Measurements from ENCODE around the gene KNDC1.
"Not testable (repeated sequence)": the region's sequence is repeated elsewhere in the genome, so short reads cannot be mapped to it uniquely, and the experiment has no call there.

KNDC1 gene

DNA sequence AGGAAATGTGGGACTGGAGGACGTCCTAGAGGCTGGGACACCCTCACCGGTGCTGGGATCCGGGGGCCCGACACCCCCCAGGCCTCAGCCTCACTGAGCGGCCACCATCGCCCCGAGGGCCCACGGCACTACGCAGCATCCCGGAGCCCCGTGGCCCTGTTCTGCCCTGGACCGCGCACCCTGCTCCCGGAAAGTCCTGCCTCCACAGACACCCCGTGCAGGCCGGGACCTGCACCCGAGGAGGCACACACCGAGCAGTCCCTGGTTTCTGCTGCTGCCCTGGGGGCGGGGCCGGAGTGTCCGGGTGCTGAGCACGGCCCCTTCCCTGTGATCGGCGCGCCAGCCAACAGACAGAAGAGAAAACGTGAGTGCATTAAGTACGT lies 18.1 kb upstream of the KNDC1 start:
- no peak for DNase-seq

DNA sequence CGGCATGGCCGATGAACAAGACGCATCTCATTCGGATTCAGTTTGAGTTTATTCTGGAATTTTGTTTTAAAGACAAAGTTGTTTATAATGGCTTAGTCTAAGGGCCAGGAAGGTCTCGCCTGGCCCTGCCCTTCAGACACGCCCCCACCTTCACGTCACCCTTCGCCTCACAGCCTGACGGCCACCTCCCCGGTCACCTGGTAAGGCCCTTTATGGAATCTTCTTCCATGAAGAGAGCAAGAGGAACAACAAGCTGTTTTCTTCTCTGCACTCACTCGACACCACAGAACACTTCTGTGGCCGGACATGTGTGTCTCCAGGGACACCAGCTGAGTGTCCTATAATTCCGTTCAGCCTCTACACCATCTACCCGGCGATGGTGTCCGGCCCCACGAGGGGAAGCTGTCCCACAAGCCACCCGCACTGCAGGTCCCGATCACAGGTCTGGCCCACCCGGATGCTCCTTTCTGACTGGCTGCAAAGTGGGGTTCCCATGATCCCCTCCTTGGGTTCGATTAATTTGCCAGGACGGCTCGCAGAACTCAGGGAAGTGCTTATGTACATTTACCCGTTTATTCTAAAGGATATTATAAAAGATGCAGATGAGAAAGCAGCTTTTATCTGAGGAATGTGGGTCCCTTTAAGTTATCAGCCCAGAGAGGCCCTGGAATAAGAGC lies 17.4 kb upstream of the KNDC1 start:
- no peak for DNase-seq

- DNase-seq, result no peak
Observed at GRCh38 chr10:133143200-133143533, 16.9 kb upstream of the KNDC1 start.

DNA sequence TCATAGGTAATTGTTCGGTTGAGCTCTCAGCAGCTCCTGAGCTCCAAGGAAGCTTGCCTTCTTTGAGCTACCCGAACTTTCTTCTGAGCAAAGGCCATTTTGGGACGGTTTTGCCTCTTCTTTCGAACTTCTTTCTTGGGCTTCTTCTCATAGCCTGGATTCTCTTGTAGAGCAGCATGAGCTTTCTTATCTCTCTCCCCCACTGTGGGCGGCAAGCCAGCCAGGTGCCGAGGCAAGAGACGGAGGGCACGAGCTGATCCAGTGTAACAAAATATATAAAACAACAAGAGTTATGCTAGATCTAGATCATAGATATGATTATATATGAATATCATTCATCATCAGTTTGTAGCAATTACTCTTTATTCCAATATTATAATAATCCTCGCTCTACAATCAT lies 16.5 kb upstream of the KNDC1 start:
- no peak for DNase-seq

DNA sequence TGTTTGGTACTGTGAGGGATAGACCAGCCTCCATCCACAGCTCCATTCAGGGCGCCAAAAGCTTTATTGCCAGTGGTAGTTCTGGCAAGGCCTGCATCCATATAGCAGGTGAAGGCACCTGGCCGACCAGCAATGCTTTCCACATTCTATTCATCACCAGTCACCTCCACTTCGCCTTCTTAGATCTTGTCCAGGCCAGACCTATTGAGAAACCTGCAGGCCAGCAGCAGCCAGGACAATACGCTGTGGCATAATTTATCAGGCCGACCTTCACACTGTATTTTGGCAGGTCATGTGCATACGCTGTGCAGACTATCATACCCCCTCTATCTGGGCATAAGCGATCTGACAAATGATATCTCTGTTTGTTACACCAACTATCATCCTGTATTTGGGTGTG lies 15.2 kb upstream of the KNDC1 start:
- no peak for DNase-seq

DNA sequence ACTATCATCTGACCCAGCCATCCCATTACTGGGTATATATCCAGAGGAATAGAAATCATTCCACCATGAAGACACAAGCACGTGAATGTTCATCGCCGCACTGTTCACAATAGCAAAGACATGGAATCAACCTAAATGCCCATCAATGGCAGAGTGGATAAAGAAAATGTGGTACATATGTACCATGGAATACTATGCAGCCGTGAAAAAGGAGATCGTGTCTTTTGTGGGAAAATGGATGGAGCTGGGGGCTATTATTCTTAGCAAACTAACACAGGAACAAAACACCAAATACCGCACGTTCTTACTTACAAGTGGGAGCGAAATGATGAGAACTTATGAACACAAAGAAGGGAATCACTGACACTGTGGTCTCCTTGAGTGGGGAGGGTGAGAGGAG lies 9.8 kb upstream of the KNDC1 start:
- DNase-seq, result no peak

GRCh38 chr10:133150656-133151055 lies 9.4 kb upstream of the KNDC1 start:
- no peak for DNase-seq

DNA sequence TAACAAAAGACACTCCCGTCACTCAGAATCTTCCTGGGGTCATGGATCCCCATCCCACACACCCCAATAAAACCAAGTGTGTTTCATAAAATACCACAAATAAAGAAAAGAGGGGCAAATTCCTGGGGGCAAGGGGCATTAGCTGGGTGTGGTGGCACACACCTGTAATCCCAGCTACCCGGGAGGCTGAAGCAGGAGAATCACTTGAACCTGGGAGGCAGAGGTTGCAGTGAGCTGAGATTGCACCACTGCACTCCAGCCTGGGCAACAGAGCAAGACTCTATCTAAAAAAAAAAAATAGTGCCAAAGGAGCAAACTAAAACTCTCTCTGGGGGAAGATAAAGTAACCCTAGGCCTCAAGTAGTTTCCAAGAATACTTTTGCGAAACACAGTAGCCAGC lies 8.9 kb upstream of the KNDC1 start:
- DNase-seq, result not testable (repeated sequence)

DNA sequence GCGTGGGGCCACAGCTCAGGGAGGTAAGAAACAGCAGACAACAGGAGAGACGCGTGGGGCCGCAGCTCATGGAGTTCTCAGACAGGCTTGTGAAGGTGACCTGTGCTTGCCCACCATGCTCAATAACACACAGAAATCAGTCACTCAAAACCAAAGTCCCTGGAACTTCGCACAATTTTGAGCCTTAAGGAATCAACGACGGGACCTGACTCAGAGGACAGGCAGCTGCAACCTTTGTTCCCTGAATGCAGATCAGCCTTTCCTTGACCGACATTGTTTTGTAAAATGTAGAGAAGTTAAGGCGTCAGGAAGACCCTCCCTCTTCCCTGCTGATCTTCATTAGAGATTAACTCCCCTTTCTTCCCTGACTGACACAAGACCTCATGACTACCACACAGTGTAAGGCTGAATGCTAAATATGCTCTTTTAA lies 8.5 kb upstream of the KNDC1 start:
- no peak for DNase-seq

- no peak for DNase-seq
Observed at GRCh38 chr10:133154411-133154810, 5.6 kb upstream of the KNDC1 start.

- no peak for DNase-seq
Observed at GRCh38 chr10:133154996-133155778, 4.8 kb upstream of the KNDC1 start.

DNA sequence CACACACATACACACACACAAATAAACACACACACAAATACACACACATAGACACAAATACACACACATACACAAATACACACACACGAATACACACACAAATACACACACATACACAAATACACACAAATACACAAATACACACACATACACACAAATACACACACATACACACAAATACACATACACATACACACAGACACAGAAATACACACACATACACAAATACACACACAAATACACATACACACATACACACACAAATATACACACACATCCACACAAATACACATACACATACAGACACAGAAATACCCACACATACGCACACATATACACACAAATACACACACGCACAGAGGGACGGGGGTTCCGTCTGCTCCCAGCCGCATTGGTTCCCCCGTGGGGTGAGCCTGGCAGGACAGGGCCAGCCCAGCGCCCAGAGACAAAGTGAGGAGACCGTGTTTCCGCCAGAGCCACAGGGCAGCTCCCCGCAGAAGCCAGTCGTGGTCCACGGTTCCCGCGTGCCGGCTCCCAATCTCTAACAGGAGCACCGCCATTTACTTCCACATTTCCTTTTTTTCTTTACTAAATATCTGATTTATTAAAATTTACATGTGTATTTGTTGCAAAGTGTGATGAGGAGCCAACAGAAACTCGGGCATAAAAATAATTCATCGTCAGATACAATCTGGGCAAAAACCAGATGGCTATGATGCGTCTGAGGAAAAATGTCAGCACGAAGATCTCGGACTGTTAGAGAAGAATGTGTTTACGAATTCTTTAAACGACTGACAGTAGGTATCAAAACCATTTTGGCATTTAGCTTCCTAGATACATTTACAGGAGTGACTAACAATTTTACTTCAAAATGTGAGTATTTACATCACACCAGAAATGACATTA lies 3.1 kb upstream of the KNDC1 start:
- no peak for DNase-seq

DNA sequence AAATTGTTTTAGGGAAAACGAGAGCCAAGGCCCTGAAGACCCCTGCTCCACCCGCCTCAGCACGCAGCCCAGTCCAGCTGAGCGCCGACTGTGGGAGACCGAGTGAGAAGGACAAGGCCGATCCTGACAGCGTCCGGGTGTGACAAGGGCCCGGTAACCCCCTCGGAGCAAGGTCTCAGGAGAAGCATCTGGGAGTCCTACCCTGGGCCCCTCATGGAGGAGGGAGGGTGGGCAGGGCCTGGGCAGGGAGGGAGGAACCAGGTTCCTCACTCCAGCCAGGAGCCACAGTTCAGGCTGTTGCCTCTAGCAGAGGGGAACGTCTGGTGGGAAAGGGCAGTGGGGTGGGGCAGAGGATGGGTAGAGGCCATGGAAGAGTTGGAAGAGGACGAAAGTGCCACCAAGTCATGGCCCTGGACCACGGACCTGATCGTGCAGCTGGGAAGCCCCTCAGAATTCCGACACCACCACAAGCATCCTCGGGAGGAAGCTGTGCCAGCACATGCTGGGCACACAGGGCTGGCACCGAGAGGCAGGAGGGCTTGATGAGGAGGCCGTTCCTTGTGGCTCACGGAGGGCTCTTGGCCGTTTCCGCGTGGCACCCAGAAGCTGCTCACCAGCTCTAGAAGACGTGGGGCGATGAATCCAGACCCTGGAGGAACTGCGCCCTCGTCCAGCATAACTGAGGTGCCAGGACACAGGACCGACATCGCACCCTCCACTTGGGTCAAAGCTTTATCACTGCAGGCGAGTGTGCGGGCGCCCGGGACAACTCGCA lies 2.2 kb upstream of the KNDC1 start:
- DNase-seq, result no peak

DNA sequence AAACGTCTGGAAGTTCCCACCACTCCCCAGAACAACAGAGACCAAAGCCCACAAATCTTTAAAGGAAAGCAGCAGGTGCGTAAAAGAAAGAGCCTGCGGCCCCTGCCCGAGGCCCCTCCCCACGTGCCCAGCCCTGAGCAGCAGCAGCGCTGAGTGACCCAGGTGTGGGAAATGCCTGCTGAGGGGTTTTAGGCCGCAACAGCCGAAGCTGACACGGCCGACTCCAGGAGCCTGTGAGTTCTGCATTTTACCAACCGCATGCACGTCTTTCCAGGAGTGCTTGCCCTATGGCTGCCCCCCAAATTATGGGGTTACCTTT lies 1.6 kb upstream of the KNDC1 start:
- DNase-seq, result no peak

GRCh38 chr10:133158756-133159610 lies 1.0 kb upstream of the KNDC1 start:
- no peak for DNase-seq

DNA sequence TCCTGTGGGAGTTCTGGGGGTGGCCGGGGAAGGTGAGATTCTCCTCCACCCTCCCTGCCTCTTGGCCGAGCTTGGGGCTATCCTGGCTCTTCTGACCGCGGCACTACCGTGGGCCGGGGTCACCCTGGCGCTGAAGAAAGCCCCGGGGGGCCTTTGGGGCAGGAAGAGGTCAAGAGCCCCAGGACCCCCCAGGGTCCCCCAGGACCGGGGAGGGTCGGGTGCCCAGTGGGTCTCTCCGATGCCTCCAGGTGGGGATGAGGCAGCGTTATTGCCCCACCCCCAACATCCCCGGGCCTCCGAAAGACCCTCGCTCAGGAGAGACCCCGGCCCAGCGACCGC lies 439 bp upstream of the KNDC1 start:
- DNase-seq, result no peak

DNA sequence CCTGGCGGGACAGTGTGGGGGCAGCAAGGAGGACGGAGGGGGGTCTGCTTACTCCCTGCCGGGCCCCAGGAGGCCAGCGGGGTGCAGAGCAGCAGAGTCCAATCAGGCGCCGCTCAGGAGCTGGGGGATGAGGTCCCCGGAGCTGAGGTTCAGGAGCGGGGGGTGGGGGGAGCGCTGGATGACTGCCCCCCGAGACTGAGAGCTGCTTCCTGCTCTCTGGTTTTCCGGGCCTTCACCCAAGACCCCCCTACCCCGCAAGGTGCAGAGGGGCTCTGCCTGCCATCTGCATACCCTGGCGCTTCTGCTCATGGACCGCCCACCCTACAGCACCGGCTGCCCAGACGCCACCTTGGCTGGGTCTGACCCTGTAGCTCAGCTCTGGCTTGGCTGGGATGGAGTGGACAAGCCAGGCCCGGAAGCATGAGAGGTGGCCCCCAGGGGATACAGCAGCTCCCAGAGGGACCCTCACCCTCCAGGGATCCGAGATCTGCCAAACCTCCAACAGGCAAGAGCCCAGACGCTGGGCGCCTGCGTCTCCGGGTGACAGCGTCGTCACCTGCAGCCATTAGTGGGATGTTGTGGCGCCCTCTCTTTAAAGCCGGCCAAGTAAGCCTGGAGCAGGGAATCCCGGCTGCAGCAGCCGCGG lies 930 bp downstream of the KNDC1 start:
- DNase-seq, result no peak

DNA sequence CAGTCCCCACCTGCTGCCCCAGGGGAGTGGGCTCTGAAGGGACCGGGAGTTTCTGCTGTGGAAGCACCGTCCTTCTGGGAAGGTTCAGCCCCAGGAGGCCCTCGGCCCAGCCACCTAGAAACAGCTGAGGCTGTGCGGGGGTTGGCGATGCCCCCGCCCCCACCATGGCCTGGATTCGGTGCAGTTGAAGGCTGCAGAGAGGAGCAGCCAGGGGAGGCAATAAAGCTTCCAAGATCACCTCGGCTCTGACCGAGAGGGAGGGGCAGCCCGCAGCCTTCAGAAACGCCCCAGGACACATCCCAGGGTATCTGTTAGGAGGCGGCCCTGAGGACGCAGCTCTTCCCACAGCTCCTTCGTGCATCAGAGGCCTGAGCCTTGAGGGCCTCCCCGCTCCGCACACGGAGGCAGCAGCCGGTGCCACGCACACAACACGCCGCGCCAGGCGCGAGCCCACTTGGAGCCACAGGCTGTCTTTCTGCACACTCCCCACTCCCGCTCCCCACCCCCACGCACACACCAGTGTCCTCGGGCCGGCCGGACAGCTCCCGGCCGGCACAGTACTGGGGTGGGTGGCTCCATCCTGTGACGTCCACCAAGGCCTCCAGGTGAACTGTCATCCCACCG lies 1.6 kb downstream of the KNDC1 start:
- no peak for DNase-seq

- no peak for DNase-seq
Observed at GRCh38 chr10:133162178-133162909, 2.3 kb downstream of the KNDC1 start.
